ENCODE results near the gene SEC24B.
A peak's percentile ranks its signal among the peaks of the same experiment; 100 is the strongest.

Gene SEC24B

DNA sequence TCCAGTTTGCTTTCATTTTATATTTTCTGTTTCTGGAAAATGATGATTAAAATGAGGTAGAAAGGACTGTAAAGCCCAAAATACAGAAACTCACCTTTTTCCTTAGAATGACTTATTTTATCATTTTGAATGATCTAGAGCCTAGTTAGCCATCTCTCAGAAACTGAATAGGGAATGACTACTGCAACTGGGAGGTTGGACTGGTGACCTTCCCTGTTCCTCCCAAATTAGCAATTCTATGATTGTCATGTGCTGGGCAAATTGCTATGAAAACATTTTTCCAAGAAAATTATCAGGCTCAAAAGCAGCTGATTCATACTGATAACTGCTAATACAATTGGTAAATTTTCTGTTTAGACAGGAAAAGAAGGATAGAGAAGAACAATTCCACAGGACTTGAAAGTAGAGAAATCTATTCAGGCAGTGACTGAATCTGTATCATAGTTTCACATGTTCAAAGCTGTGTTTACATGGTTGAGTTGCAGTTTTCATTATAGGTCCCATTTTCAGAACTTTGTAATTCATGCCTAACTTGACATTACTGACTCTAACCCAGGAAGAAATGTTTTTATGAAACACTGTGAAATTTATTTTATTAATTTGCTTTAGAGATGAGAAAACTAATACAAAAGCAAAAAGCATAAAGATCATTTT, 43.4 kb upstream of the SEC24B start:
- TF ChIP-seq ZBTB7A (IDR thresholded peaks at IDR 0.05; ENCODE audit: low read depth) (no peak), REST (IDR thresholded peaks at IDR 0.05; ENCODE audit: low read depth) (no peak), TCF12 (IDR thresholded peaks at IDR 0.05; ENCODE audit: low read depth) (no peak), CEBPB (IDR thresholded peaks at IDR 0.05) (no peak)

- TF ChIP-seq NFIC (IDR thresholded peaks at IDR 0.05) (no peak), EGR1 (IDR thresholded peaks at IDR 0.05) (no peak), CREB1 (IDR thresholded peaks at IDR 0.05; ENCODE audit: low read depth) (no peak), MAX (IDR thresholded peaks at IDR 0.05) (no peak), ZBTB7A (IDR thresholded peaks at IDR 0.05; ENCODE audit: low read depth) (no peak), REST (IDR thresholded peaks at IDR 0.05; ENCODE audit: low read depth) (no peak), EP300 (IDR thresholded peaks at IDR 0.05; ENCODE audit: borderline replicate concordance) (no peak), RAD21 (IDR thresholded peaks at IDR 0.05; ENCODE audit: low read depth) (no peak), CEBPB (IDR thresholded peaks at IDR 0.05) (no peak), TEAD4 (IDR thresholded peaks at IDR 0.05) (no peak), TAF1 (IDR thresholded peaks at IDR 0.05; ENCODE audit: low read depth) (no peak), YY1 (IDR thresholded peaks at IDR 0.05; ENCODE audit: low read depth) (no peak), TCF12 (IDR thresholded peaks at IDR 0.05; ENCODE audit: low read depth) (no peak)
- TF ChIP-seq, protein P1, sequence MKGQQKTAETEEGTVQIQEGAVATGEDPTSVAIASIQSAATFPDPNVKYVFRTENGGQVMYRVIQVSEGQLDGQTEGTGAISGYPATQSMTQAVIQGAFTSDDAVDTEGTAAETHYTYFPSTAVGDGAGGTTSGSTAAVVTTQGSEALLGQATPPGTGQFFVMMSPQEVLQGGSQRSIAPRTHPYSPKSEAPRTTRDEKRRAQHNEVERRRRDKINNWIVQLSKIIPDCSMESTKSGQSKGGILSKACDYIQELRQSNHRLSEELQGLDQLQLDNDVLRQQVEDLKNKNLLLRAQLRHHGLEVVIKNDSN (IDR thresholded peaks at IDR 0.05), result no peak
These were observed 37.9 kb upstream of the SEC24B start for GRCh38 chr4:109395694-109396093.

DNA sequence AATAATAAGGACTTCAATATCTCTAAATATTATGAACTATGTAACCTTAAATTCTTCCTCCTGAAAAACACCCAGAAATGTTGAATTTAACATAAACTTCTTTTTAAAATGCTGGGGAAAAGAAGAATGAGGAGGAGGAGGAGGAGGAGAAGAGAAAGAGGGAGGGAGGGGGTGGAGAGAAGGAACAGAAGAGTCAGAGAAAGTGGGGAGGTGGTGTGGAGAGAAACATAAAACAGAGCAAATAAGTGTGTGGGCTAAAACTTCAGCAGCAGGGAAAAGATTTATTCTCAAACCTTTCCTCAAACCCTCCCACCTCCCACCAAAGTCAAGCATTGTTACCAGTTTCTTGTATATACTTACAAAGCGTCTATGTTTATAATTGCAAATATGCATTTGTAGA, 34.7 kb upstream of the SEC24B start:
- TF ChIP-seq YY1 (IDR thresholded peaks at IDR 0.05; ENCODE audit: low read depth) (no peak), MAX (IDR thresholded peaks at IDR 0.05) (no peak), FOXM1 (IDR thresholded peaks at IDR 0.05; ENCODE audit: borderline replicate concordance, low read depth) (no peak)
- TF ChIP-seq, protein P1 (IDR thresholded peaks at IDR 0.05), result no peak

DNA sequence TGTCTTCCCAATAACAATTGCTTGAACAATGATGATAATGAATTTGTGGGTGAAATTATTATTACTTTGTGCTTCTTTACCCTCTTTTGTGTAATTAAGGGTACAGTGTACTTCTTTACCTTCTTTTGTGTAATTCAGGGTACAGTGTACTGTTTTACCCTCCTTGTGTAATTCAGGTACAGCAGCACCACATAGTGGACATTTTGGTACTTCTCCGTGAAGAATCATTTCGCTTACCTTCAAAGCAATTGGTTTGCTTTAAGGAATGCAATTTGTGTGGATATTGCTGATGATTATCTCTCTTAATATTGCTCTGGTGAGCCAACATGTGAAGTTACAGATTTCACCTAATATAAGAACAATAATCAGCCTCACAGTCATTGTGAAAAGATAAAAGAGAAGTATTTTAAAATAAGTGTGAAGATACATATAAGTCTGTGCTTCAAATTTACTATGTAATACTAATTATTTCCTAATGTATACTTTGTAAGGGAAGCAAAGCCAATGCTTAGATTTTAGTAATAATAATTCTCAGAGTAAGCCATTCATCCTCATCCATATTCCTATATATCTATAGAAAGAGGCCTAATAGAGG, 27.2 kb upstream of the SEC24B start:
- TF ChIP-seq EP300 (IDR thresholded peaks at IDR 0.05; ENCODE audit: borderline replicate concordance) (no peak), RAD21 (IDR thresholded peaks at IDR 0.05; ENCODE audit: low read depth) (peak; percentile 83)

DNA sequence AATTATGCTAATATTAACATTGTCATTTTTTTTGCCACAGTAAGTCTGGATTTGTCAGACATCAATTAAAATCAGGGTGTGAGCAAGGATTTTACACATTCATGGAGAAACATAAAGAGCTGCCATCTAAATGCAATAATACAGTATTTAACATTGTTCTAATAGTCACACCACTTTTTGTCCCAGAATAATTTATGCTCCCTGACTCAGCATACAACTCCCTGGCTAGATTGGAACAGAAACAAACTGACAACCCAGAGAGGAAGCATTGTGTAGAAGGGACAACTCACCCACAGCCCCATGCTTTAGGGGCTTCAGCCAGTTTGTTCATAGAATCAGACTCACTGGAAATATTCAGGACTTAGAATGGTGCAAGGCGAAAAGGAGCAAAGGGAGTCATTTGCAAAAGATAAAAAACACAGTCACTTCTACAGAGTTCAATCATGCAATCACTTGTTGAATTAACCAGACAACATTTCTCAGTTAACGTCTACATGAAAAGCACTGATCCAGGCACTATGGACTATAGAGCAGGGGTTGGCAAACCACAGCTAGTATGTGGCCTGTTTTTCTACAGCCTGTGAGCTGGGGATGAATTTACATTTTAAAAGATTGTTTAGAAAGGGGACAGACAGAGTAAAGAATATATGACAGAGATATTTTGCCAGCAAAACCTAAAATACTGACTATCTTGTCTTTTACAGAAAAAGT, 26.4 kb upstream of the SEC24B start:
- TF ChIP-seq FOXM1 (IDR thresholded peaks at IDR 0.05; ENCODE audit: borderline replicate concordance, low read depth) (no peak), NFIC (IDR thresholded peaks at IDR 0.05) (no peak), TCF12 (IDR thresholded peaks at IDR 0.05; ENCODE audit: low read depth) (no peak), ZBTB7A (IDR thresholded peaks at IDR 0.05; ENCODE audit: low read depth) (no peak), EGR1 (IDR thresholded peaks at IDR 0.05) (no peak)

DNA sequence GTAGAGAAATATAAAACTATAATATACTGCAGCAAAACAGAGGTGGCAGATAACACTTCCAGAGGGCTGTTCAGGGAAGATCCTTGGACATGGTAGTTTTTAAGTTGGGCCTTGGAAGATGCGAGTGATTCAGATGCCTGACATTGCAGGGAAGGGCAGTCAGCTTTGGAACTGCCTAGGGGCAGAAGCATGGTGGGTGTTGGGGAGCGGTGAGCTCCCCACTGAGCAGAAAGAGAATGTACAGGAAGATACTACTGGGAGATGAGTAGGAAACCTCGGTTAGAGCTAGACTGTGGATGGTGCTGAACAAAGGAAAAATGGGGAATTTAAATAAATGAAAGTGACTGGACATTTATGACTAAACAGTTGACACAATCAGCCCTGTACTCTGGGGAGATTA, 24.9 kb upstream of the SEC24B start:
- TF ChIP-seq YY1 (IDR thresholded peaks at IDR 0.05; ENCODE audit: low read depth), result no peak
- TF ChIP-seq EP300 (IDR thresholded peaks at IDR 0.05; ENCODE audit: borderline replicate concordance), result no peak
- TF ChIP-seq FOXM1 (IDR thresholded peaks at IDR 0.05; ENCODE audit: borderline replicate concordance, low read depth), result no peak
- TF ChIP-seq RAD21 (IDR thresholded peaks at IDR 0.05; ENCODE audit: low read depth), result no peak
- no peak for TF ChIP-seq CREB1 (IDR thresholded peaks at IDR 0.05; ENCODE audit: low read depth)
- TF ChIP-seq CEBPB (IDR thresholded peaks at IDR 0.05), result no peak
- TF ChIP-seq REST (IDR thresholded peaks at IDR 0.05; ENCODE audit: low read depth), result no peak

Measured in Ishikawa (cell line).